Fibroblast of the aortic adventitia (primary cell): ENCODE measurements around the gene NDRG4. TPM values are rescaled to one million over a fixed set of nuclear protein-coding genes. Genes with fewer than 3 reads are reported as not detected.

ENCODE experiments used
- DNase-seq: peaks from one replicate; pipeline ENCODE4 v3.0.0-alpha.2; 2010; ENCODE audit warnings: low read depth
- H3K4me3 ChIP-seq: 2 replicates; pipeline ENCODE4 v1.5.1; 2011; ENCODE audit warnings: low read depth, mild to moderate bottlenecking, control low read depth, low read length, moderate library complexity
- CTCF ChIP-seq: IDR thresholded peaks from 2 replicates; pipeline ENCODE4 v1.5.1; 2011; ENCODE audit warnings: mild to moderate bottlenecking, low read length, control low read depth, inconsistent platforms; ENCODE audit not compliant: insufficient read depth
- total RNA-seq: library from RNA; depleted of rRNA; stranded (reverse); fragments of >200 nt; gene quantifications from 2 replicates; pipeline ENCODE4 v1.2.3, GENCODE V29; 2012; ENCODE audit warnings: low replicate concordance

Gene NDRG4
- total RNA-seq, 1 donor: 5.2 TPM

- TF ChIP-seq CTCF: no peak
- no peak for DNase-seq
- H3K4me3 ChIP-seq: no peak overlapping the region
These were observed 10.3 kb downstream of the NDRG4 start for GRCh38 chr16:58510097-58510775.

- H3K4me3 ChIP-seq: no peak overlapping the region
- TF ChIP-seq CTCF: no peak
- no peak for DNase-seq
These were observed 11.1 kb downstream of the NDRG4 start for GRCh38 chr16:58510776-58511628.

GRCh38 chr16:58511933-58512815 lies 12.2 kb downstream of the NDRG4 start:
- DNase-seq: peak; percentile 61
- peak; percentile 64 for TF ChIP-seq CTCF
- no peak overlapping the region for H3K4me3 ChIP-seq

- no peak overlapping the region for H3K4me3 ChIP-seq
- no peak for TF ChIP-seq CTCF
- peak; percentile 25 for DNase-seq
These were observed 13.9 kb downstream of the NDRG4 start for GRCh38 chr16:58513874-58514273.

GRCh38 chr16:58515125-58515870 lies 15.4 kb downstream of the NDRG4 start, which contains the start of gene SETD6:
SETD6 (plus strand) TSS chr16:58515517; CDS start chr16:58515538, 21 bp downstream.
- DNase-seq: peak; percentile 86
- peak; percentile 33 for TF ChIP-seq CTCF
- peak within 1 kb of the TSS; percentile 84 for H3K4me3 ChIP-seq
